Calu3 (cell line): ENCODE results near the gene BTRC. TPM values are rescaled to one million over a fixed set of nuclear protein-coding genes. Genes with fewer than 3 reads are reported as not detected.

Experiments
- BruUV-seq: library from RNA; stranded (reverse); fragments of 400-500 nt; replicated peaks from 2 replicates; lab custom pipeline; 2021; lab: Mats Ljungman, UMichigan
- CTCF ChIA-PET: fragments of 300-600 bp; sonication (Branson Sonifier 250); formaldehyde crosslinking; loops from one replicate; lab custom pipeline; 2022; ENCODE audit warnings: antibody characterized with exemption; lab: Charles Lee
- DNase-seq: peaks from one replicate; pipeline ENCODE4 v3.0.0; 2022
- H3K27ac Mint-ChIP-seq: one replicate; pipeline ENCODE4 v1.8.0; 2022; ENCODE audit warnings: mixed read lengths; ENCODE audit not compliant: unreplicated experiment
- H3K27me3 Mint-ChIP-seq: one replicate; pipeline ENCODE4 v1.8.0; 2022; ENCODE audit warnings: mixed read lengths; ENCODE audit not compliant: unreplicated experiment
- H3K36me3 Mint-ChIP-seq: one replicate; pipeline ENCODE4 v1.8.0; 2022; ENCODE audit warnings: mild to moderate bottlenecking, moderate library complexity, mixed read lengths; ENCODE audit not compliant: insufficient read depth, unreplicated experiment
- H3K4me1 Mint-ChIP-seq: one replicate; pipeline ENCODE4 v1.8.0; 2022; ENCODE audit warnings: mild to moderate bottlenecking, low read depth, mixed read lengths; ENCODE audit not compliant: unreplicated experiment
- H3K4me3 Mint-ChIP-seq: one replicate; pipeline ENCODE4 v1.8.0; 2022; ENCODE audit warnings: mild to moderate bottlenecking, low read depth, moderate library complexity, mixed read lengths; ENCODE audit not compliant: unreplicated experiment
- H3K9me3 Mint-ChIP-seq: one replicate; pipeline ENCODE4 v1.8.0; 2022; ENCODE audit warnings: low read depth, mixed read lengths; ENCODE audit not compliant: unreplicated experiment
- CTCF ChIP-seq: fragments of 200-600 bp; IDR thresholded peaks from one replicate; pipeline ENCODE4 v1.8.0; 2022; ENCODE audit warnings: antibody characterized with exemption; ENCODE audit not compliant: unreplicated experiment
- intact Hi-C: fragments of 100-400 bp; cut with micrococcal nuclease; formaldehyde crosslinking; loops from one replicate; pipeline ENCODE4 v1.10.0; 2022; ENCODE audit not compliant: unreplicated experiment
- total RNA-seq: library from RNA; stranded (reverse); gene quantifications from 2 replicates; pipeline ENCODE4 v1.2.3, GENCODE V29; 2022

The BTRC gene
- total RNA-seq, 1 experiment from 2014 or later: 7.9 TPM

- BruUV-seq: no TSS peak
- intact Hi-C loops: loop anchor here (5.0 kb wide), 3 partner anchors 273 to 408 kb away; no protein-coding TSS in a partner anchor
- peak; percentile 85 for TF ChIP-seq CTCF
- H3K36me3 Mint-ChIP-seq: peaks cover 19% of the 10 kb centered on the region
- no peaks in the 10 kb centered on the region for H3K4me1 Mint-ChIP-seq
- H3K27ac Mint-ChIP-seq: no peak overlapping the region
- peak; percentile 76 for DNase-seq
- peak overlapping the region; percentile 75 for H3K4me3 Mint-ChIP-seq
- no peaks in the 10 kb centered on the region for H3K9me3 Mint-ChIP-seq
- CTCF ChIA-PET: interaction anchor here (0.6 to 1.5 kb wide), 11 partner anchors 9 to 1986 kb away, joined by 3 to 11 read pairs (median 4); no protein-coding TSS in a partner anchor
- H3K27me3 Mint-ChIP-seq: peaks cover 66% of the 10 kb centered on the region
Measured at GRCh38 chr10:101569622-101570427, 215.9 kb downstream of the BTRC start.

- BruUV-seq: no TSS peak
- TF ChIP-seq CTCF: no peak
- Mint-ChIP-seq H3K9me3 (no peaks in the 10 kb centered on the region), H3K4me1 (no peaks in the 10 kb centered on the region), H3K4me3 (peak overlapping the region; percentile 75), H3K27me3 (peaks cover 57% of the 10 kb centered on the region), H3K36me3 (peaks cover 19% of the 10 kb centered on the region), H3K27ac (no peak overlapping the region)
- no peak for DNase-seq
- intact Hi-C loops: loop anchor here (5.0 kb wide), 2 partner anchors 358 to 408 kb away; no protein-coding TSS in a partner anchor
- CTCF ChIA-PET: interaction anchor here (0.5 to 1.5 kb wide), 13 partner anchors 8 to 1985 kb away, joined by 3 to 6 read pairs (median 3); partner anchors contain the start of genes DPCD and POLL
Measured at GRCh38 chr10:101570428-101571270, 216.7 kb downstream of the BTRC start.

GRCh38 chr10:101571271-101571925 is 217.4 kb downstream of the BTRC start:
- H3K9me3 Mint-ChIP-seq: no peaks in the 10 kb centered on the region
- DNase-seq: no peak
- peaks cover 19% of the 10 kb centered on the region for H3K36me3 Mint-ChIP-seq
- H3K27ac Mint-ChIP-seq: no peak overlapping the region
- no TSS peak for BruUV-seq
- peaks cover 50% of the 10 kb centered on the region for H3K27me3 Mint-ChIP-seq
- CTCF ChIA-PET: interaction anchor here (0.5 to 1.5 kb wide), 5 partner anchors 16 to 636 kb away, joined by 3 to 4 read pairs (median 3); partner anchors contain the start of genes DPCD and POLL
- no peaks in the 10 kb centered on the region for H3K4me1 Mint-ChIP-seq
- intact Hi-C loops: loop anchor here (5.0 kb wide), 2 partner anchors 359 to 409 kb away; no protein-coding TSS in a partner anchor
- H3K4me3 Mint-ChIP-seq: no peak overlapping the region
- TF ChIP-seq CTCF: no peak

GRCh38 chr10:101572126-101572525 is 218.2 kb downstream of the BTRC start:
- Mint-ChIP-seq H3K36me3 (peaks cover 19% of the 10 kb centered on the region), H3K4me1 (no peaks in the 10 kb centered on the region), H3K27ac (no peak overlapping the region), H3K4me3 (no peak overlapping the region), H3K9me3 (no peaks in the 10 kb centered on the region), H3K27me3 (peaks cover 43% of the 10 kb centered on the region)
- no TSS peak for BruUV-seq
- intact Hi-C loops: loop anchor here (5.0 kb wide), 2 partner anchors 360 to 410 kb away; no protein-coding TSS in a partner anchor
- CTCF ChIA-PET: interaction anchor here (1.5 kb wide), 1 partner anchor 209 kb away, joined by 3 read pairs; no protein-coding TSS in a partner anchor
- no peak for TF ChIP-seq CTCF
- DNase-seq: no peak
